Body of pancreas (tissue), 4 donors: ENCODE measurements around the gene UTP14A.

ENCODE experiments used
- POLR2A ChIP-seq, 3 donors: fragments of 450-650 bp; IDR thresholded peaks; one replicate each; pipeline ENCODE4 v1.6.1; 2016; ENCODE audit warnings: antibody characterized with exemption in 3 of 3, mild to moderate bottlenecking in 2 of 3
- TF ChIP-seq, protein P1 (sequence below), 7 experiments: fragments of 450-650 bp in 4 of 7; fragments of 200-600 bp in 3 of 7; sonication (generic) in 3 of 7; IDR thresholded peaks; one replicate each; pipeline ENCODE4 v1.5.1; 2016 to 2019; ENCODE audit warnings: antibody characterized with exemption in 7 of 7

DNA sequence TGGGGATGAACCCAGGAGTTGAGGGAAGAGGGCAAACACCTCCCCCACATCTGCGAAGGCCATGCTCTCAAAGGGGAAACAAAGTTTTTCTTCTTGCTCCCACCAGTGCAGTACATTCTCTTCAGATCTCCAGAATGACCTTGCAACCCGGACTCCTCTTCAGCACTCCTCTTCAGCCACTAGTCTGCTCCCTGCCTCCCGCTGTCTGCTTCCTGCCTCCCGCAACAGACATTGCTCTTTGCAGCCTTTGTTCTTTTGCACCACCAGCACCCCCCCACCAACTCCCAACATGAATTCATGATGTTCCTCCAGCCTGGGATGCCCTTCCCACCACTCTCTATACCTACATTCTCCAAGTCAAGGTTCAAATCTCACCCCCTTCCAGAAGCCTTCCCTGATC lies 32.1 kb downstream of the UTP14A start:
- TF ChIP-seq, protein P1, sequence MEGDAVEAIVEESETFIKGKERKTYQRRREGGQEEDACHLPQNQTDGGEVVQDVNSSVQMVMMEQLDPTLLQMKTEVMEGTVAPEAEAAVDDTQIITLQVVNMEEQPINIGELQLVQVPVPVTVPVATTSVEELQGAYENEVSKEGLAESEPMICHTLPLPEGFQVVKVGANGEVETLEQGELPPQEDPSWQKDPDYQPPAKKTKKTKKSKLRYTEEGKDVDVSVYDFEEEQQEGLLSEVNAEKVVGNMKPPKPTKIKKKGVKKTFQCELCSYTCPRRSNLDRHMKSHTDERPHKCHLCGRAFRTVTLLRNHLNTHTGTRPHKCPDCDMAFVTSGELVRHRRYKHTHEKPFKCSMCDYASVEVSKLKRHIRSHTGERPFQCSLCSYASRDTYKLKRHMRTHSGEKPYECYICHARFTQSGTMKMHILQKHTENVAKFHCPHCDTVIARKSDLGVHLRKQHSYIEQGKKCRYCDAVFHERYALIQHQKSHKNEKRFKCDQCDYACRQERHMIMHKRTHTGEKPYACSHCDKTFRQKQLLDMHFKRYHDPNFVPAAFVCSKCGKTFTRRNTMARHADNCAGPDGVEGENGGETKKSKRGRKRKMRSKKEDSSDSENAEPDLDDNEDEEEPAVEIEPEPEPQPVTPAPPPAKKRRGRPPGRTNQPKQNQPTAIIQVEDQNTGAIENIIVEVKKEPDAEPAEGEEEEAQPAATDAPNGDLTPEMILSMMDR (IDR thresholded peaks at IDR 0.05): no peak
- TF ChIP-seq POLR2A (IDR thresholded peaks at IDR 0.05): no peak
